Osteoblast (primary cell): ENCODE results near the gene SUMO4. TPM values are rescaled to one million over a fixed set of nuclear protein-coding genes. Genes with fewer than 3 reads are reported as not detected.

Source experiments
- DNase-seq: peaks from one replicate; pipeline ENCODE4 v3.0.0; 2011; ENCODE audit warnings: low spot score, mixed read lengths; ENCODE audit not compliant: insufficient read length; ENCODE audit errors: missing footprints
- H2AFZ ChIP-seq: 2 replicates; pipeline ENCODE4 v1.6.0; 2011; ENCODE audit warnings: mild to moderate bottlenecking, low read length
- H3K27ac ChIP-seq: 2 replicates; pipeline ENCODE4 v1.5.1; 2011; ENCODE audit warnings: mild to moderate bottlenecking, low read depth, low read length, moderate library complexity
- H3K27me3 ChIP-seq: 2 replicates; pipeline ENCODE4 v1.6.0; 2012; ENCODE audit warnings: mild to moderate bottlenecking, control low read depth, inconsistent platforms, low read length, moderate library complexity; ENCODE audit not compliant: insufficient read depth
- H3K36me3 ChIP-seq: 2 replicates; pipeline ENCODE4 v1.5.1; 2011; ENCODE audit warnings: mild to moderate bottlenecking, low read length, control low read depth, moderate library complexity; ENCODE audit not compliant: insufficient read depth
- H3K4me1 ChIP-seq: 2 replicates; pipeline ENCODE4 v1.5.1; 2011; ENCODE audit warnings: mild to moderate bottlenecking, low read length, control low read depth, moderate library complexity; ENCODE audit not compliant: insufficient read depth
- H3K4me2 ChIP-seq: 2 replicates; pipeline ENCODE4 v1.6.0; 2011; ENCODE audit warnings: mild to moderate bottlenecking, low read length; ENCODE audit not compliant: insufficient read depth
- H3K4me3 ChIP-seq: fragments of 200-600 bp; sonication (generic); 3 replicates; pipeline ENCODE4 v1.5.1; 2012; ENCODE audit warnings: mild to moderate bottlenecking, low read length, inconsistent platforms; ENCODE audit not compliant: insufficient read depth
- H3K79me2 ChIP-seq: 2 replicates; pipeline ENCODE4 v1.6.0; 2012; ENCODE audit warnings: mild to moderate bottlenecking, low read length, control low read depth, inconsistent platforms; ENCODE audit not compliant: insufficient read depth
- H3K9me3 ChIP-seq: 2 replicates; pipeline ENCODE4 v1.5.1; 2011; ENCODE audit warnings: low read depth, low read length, control low read depth
- H4K20me1 ChIP-seq: 2 replicates; pipeline ENCODE4 v1.6.0; 2012; ENCODE audit warnings: mild to moderate bottlenecking, low read length, control low read depth; ENCODE audit not compliant: insufficient read depth
- CTCF ChIP-seq: IDR thresholded peaks from 2 replicates; pipeline ENCODE4 v1.5.1; 2011; ENCODE audit warnings: mild to moderate bottlenecking, low read depth, low read length, moderate library complexity; ENCODE audit errors: extremely low read depth
- total RNA-seq: library from RNA; depleted of rRNA; stranded (reverse); fragments of >200 nt; gene quantifications from 2 replicates; pipeline ENCODE4 v1.2.3, GENCODE V29; 2012

The SUMO4 gene
- total RNA-seq, 1 donor, result 3.6 TPM

GRCh38 chr6:149387779-149388512 lies 12.1 kb upstream of the SUMO4 start:
- DNase-seq, result no peak
- TF ChIP-seq CTCF, result no peak
- H3K9me3 ChIP-seq, result no peaks in the 10 kb centered on the region
- H3K27ac ChIP-seq, result no peak overlapping the region
- peaks cover 11% of the 10 kb centered on the region for H3K36me3 ChIP-seq
- no peak overlapping the region for H3K4me2 ChIP-seq
- peaks cover 71% of the 10 kb centered on the region for H3K79me2 ChIP-seq
- H3K27me3 ChIP-seq, result no peaks in the 10 kb centered on the region
- peaks cover 13% of the 10 kb centered on the region for H3K4me1 ChIP-seq
- H2AFZ ChIP-seq, result no peak overlapping the region
- no peak overlapping the region for H3K4me3 ChIP-seq
- peaks cover 29% of the 10 kb centered on the region for H4K20me1 ChIP-seq

DNA sequence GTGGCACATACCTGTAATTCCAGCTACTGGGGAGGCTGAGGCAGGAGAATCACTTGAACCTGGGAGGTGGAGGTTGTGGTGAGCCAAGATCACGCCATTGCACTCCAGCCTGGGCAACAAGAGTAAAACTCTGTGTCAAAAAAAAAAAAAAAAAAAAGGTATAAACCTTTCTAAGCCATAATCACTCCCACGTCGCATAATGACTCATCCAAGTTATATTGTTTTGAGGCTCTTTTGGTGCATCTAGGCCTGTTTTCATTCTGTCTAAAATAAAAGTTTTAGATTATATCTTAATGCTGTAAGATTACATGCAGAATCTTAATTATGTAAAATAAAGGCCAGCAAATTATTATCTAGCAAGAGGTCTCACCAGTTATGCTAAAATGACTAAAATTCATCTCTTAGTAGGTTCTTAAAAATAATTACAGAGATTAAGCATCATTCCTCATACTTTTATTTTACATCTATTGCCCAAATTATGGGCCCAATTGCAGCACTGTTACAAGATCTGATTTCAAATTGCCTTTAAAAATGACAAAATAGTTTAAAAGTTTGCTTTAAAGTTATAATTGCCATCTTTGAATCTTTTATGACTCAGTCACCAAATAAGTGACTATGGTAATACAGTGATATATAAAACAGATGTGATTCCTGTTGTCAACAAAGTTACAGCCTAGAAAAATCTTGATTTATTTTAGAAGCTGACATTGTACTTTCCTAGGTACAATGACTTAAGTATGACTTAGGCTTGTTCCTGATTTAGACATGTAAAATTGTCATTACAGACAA lies 10.4 kb upstream of the SUMO4 start:
- no peak for DNase-seq
- H3K36me3 ChIP-seq, result peaks cover 6% of the 10 kb centered on the region
- H2AFZ ChIP-seq, result no peak overlapping the region
- no peaks in the 10 kb centered on the region for H3K27me3 ChIP-seq
- peak overlapping the region; percentile 38 for H3K27ac ChIP-seq
- peaks cover 17% of the 10 kb centered on the region for H3K4me1 ChIP-seq
- H3K79me2 ChIP-seq, result peaks cover 78% of the 10 kb centered on the region
- peak overlapping the region; percentile 12 for H3K4me2 ChIP-seq
- TF ChIP-seq CTCF, result no peak
- H3K9me3 ChIP-seq, result no peaks in the 10 kb centered on the region
- peaks cover 39% of the 10 kb centered on the region for H4K20me1 ChIP-seq
- H3K4me3 ChIP-seq, result no peak overlapping the region

DNA sequence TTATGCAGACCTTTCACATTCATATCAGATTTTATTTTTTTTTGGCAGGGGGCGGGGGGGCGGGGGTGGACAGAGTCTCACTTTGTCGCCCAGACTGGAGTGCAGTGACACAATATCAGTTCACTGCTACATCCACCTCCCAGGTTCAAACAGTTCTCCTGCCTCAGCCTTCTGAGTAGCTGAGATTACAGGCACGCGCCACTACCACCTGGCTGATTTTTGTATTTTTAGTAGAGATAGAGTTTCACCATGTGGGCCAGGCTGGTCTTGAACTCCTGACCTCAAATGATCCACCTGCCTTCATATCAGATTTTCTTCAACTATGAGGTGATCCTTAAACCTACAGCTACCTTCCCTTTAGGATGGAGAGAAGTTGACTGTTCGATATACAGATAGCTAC lies 8.0 kb upstream of the SUMO4 start:
- no peak for TF ChIP-seq CTCF
- no peak overlapping the region for H2AFZ ChIP-seq
- no peak overlapping the region for H3K27ac ChIP-seq
- H3K4me3 ChIP-seq, result no peak overlapping the region
- H3K27me3 ChIP-seq, result no peaks in the 10 kb centered on the region
- peaks cover 17% of the 10 kb centered on the region for H3K4me1 ChIP-seq
- peaks cover 36% of the 10 kb centered on the region for H4K20me1 ChIP-seq
- H3K4me2 ChIP-seq, result no peak overlapping the region
- no peaks in the 10 kb centered on the region for H3K36me3 ChIP-seq
- H3K79me2 ChIP-seq, result peaks cover 76% of the 10 kb centered on the region
- no peak for DNase-seq
- no peaks in the 10 kb centered on the region for H3K9me3 ChIP-seq

DNA sequence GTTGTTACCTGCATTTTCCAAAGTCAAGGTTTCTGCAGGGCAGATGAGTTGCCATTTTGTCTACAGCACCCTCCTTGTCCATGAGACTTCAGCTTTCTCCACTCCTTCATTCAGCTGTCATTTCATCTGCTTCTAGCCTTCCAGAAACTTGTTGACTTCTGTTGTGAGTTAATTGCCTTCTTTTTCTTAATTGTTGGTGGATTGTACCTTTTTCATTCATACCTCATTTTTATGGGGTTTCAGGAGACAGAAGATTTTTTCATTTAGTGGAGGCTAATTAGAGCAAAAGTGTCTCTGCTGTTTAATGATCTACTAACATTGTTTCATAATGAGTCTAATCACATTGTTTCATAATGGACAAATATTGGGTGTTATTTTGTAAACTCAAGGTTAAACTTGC lies 7.5 kb upstream of the SUMO4 start:
- no peaks in the 10 kb centered on the region for H3K9me3 ChIP-seq
- H3K36me3 ChIP-seq, result no peaks in the 10 kb centered on the region
- H3K79me2 ChIP-seq, result peaks cover 73% of the 10 kb centered on the region
- no peak overlapping the region for H3K27ac ChIP-seq
- H4K20me1 ChIP-seq, result peaks cover 33% of the 10 kb centered on the region
- H3K4me3 ChIP-seq, result no peak overlapping the region
- H3K4me2 ChIP-seq, result no peak overlapping the region
- H3K4me1 ChIP-seq, result peaks cover 17% of the 10 kb centered on the region
- H3K27me3 ChIP-seq, result no peaks in the 10 kb centered on the region
- no peak overlapping the region for H2AFZ ChIP-seq
- no peak for TF ChIP-seq CTCF
- DNase-seq, result no peak
